Spleen (tissue), 3 donors: Measurements from ENCODE around the gene PDK2.

Experiments used
- POLR2A ChIP-seq, 3 donors: fragments of 450-650 bp; IDR thresholded peaks; one replicate each; pipeline ENCODE4 v1.5.1; 2017; ENCODE audit warnings: antibody characterized with exemption in 3 of 3, mild to moderate bottlenecking in 1 of 3
- POLR2AphosphoS5 ChIP-seq, 3 donors: sonication (generic); formaldehyde crosslinking; IDR thresholded peaks; one replicate each; pipeline ENCODE4 v1.5.1; 2017; ENCODE audit warnings: antibody characterized with exemption in 3 of 3

DNA sequence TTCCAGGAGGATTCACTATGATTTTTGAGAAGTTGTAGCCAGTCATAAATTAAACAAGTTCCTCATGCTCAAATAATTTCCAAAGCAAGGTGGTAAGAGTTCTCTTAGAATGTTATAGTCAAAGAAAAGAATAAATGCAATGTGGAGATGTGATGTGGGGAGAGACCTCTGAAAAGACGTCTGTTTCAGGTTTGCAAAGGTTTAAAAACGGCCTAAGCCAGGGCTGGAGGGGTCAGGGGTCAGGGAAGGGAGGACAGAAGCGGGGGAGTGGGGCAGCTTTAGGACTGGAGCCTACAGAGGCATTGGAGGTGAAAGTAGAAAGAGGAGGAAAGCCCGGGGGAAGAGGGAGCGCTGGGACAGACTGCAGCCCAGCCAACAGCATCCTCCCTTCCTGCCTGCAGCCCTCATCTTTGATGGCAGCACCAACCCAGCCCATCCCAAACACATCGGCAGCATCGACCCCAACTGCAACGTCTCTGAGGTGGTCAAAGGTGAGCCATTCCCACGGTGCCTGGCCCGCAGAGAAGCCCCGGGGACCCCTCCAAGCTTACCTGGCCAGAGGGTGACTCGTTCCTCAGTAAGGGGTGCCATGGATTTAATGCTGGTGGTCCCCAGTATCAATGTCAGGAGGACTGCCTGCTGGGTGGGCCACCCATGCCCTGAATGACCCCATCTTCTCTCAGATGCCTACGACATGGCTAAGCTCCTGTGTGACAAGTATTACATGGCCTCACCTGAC lies 11.4 kb downstream of the PDK2 start:
- TF ChIP-seq POLR2A (IDR thresholded peaks at IDR 0.05) (no peak), POLR2AphosphoS5 (IDR thresholded peaks at IDR 0.05) (no peak)
